Endodermal cell (in vitro differentiated cells): Measurements from ENCODE around the gene WDFY2. TPM values are rescaled to one million over a fixed set of nuclear protein-coding genes. Genes with fewer than 3 reads are reported as not detected.
A peak's percentile ranks its signal among the peaks of the same experiment; 100 is the strongest.

Source experiments
- DNase-seq: peaks from one replicate; pipeline ENCODE4 v3.0.0-alpha.2; 2017
- H3K27ac ChIP-seq: 2 replicates; pipeline ENCODE4 v1.5.1; 2013; ENCODE audit warnings: mild to moderate bottlenecking, low read depth, low read length, moderate library complexity
- H3K27me3 ChIP-seq: 2 replicates; pipeline ENCODE4 v1.6.1; 2013; ENCODE audit warnings: mild to moderate bottlenecking, low read length, moderate library complexity; ENCODE audit not compliant: insufficient read depth, control insufficient read depth, poor library complexity, severe bottlenecking
- H3K36me3 ChIP-seq: 2 replicates; pipeline ENCODE4 v1.7.0; 2013; ENCODE audit warnings: mild to moderate bottlenecking, low read length, moderate library complexity; ENCODE audit not compliant: control insufficient read depth, insufficient read depth
- H3K4me1 ChIP-seq: one replicate; pipeline ENCODE4 v1.7.0; 2013; ENCODE audit warnings: low read length; ENCODE audit not compliant: control insufficient read depth, insufficient read depth
- H3K4me3 ChIP-seq: 2 replicates; pipeline ENCODE4 v1.5.1; 2013; ENCODE audit warnings: mild to moderate bottlenecking, low read length, moderate library complexity
- H3K9ac ChIP-seq: 2 replicates; pipeline ENCODE4 v1.6.1; 2013; ENCODE audit warnings: mild to moderate bottlenecking, low read length, moderate library complexity; ENCODE audit not compliant: poor library complexity, severe bottlenecking; ENCODE audit errors: extremely low read depth
- H3K9me3 ChIP-seq: 2 replicates; pipeline ENCODE4 v1.6.1; 2013; ENCODE audit warnings: mild to moderate bottlenecking, low read length, moderate library complexity; ENCODE audit not compliant: control insufficient read depth
- H3K27ac Mint-ChIP-seq: 2 replicates; pipeline ENCODE4 v1.8.0; 2020; ENCODE audit warnings: mixed read lengths
- H3K27me3 Mint-ChIP-seq: 2 replicates; pipeline ENCODE4 v1.8.0; 2021; ENCODE audit warnings: mild to moderate bottlenecking, mixed read lengths; ENCODE audit not compliant: insufficient read depth
- H3K36me3 Mint-ChIP-seq: 2 replicates; pipeline ENCODE4 v1.8.0; 2020; ENCODE audit warnings: low read depth, mixed read lengths
- H3K4me1 Mint-ChIP-seq: 2 replicates; pipeline ENCODE4 v1.8.0; 2020; ENCODE audit warnings: mixed read lengths
- H3K4me3 Mint-ChIP-seq: 2 replicates; pipeline ENCODE4 v1.8.0; 2020; ENCODE audit warnings: mild to moderate bottlenecking, moderate library complexity, mixed read lengths
- H3K9me3 Mint-ChIP-seq: 2 replicates; pipeline ENCODE4 v1.8.0; 2020; ENCODE audit warnings: mild to moderate bottlenecking, mixed read lengths
- WGBS, 2 experiments: methylation state at CpG; one replicate each; pipeline versions ENCODE4 v1.1.5 to v1.1.7; 2013; ENCODE audit warnings: missing lambda C conversion rate in 2 of 2, mixed read lengths in 1 of 2; ENCODE audit not compliant: insufficient coverage in 1 of 2, insufficient read length in 1 of 2; 5-methylcytosine and 5-hydroxymethylcytosine counted together
- total RNA-seq, 2 donors: library from RNA; stranded (reverse); fragmentation: NEBNext Ultra II Directional in 1 of 2; extraction: Animal tissue kit (Norgen Biotek cat#: 25700) in 1 of 2; gene quantifications; 2 replicates in 1 of 2; 3 replicates in 1 of 2; pipeline ENCODE4 v1.2.1, GENCODE V29; 2021
- TF ChIP-seq, protein P1 (sequence below): fragments of 200-600 bp; sonication (generic); conservative IDR thresholded peaks from 2 replicates; pipeline ENCODE4 v1.5.0; 2021; ENCODE audit warnings: antibody characterized with exemption, mild to moderate bottlenecking

The WDFY2 gene
- total RNA-seq, 2 donors from 2014 or later = 20.6 to 28.0 TPM

DNA sequence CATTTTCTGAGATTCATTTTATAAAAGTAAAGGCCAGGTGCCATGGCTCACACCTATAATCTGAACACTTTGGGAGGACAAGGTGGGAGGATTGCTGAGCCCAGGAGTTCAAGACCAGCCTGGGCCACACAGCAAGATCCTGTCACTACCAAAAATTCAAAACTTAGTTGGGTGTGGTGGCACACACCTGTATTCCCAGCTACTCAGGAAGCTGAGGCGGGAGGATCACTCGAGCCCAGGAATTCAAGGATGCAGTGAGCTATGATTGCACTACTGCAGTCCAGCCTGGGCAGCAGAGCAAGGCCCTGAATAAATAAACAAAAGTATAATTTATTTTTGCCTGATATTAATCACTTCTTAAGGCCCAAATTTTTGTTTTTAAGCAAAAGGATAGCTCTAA is 179.2 kb downstream of the WDFY2 start:
- no peak overlapping the region for H3K27ac ChIP-seq
- DNase-seq = no peak
- TF ChIP-seq, protein P1, sequence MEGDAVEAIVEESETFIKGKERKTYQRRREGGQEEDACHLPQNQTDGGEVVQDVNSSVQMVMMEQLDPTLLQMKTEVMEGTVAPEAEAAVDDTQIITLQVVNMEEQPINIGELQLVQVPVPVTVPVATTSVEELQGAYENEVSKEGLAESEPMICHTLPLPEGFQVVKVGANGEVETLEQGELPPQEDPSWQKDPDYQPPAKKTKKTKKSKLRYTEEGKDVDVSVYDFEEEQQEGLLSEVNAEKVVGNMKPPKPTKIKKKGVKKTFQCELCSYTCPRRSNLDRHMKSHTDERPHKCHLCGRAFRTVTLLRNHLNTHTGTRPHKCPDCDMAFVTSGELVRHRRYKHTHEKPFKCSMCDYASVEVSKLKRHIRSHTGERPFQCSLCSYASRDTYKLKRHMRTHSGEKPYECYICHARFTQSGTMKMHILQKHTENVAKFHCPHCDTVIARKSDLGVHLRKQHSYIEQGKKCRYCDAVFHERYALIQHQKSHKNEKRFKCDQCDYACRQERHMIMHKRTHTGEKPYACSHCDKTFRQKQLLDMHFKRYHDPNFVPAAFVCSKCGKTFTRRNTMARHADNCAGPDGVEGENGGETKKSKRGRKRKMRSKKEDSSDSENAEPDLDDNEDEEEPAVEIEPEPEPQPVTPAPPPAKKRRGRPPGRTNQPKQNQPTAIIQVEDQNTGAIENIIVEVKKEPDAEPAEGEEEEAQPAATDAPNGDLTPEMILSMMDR = no peak
- H3K9me3 ChIP-seq = no peaks in the 10 kb centered on the region
- Mint-ChIP-seq H3K4me3 (no peak overlapping the region), H3K36me3 (peaks cover 24% of the 10 kb centered on the region), H3K4me1 (peaks cover under 1% of the 10 kb centered on the region), H3K27me3 (no peaks in the 10 kb centered on the region), H3K27ac (no peak overlapping the region), H3K9me3 (no peaks in the 10 kb centered on the region)
- no peaks in the 10 kb centered on the region for H3K4me1 ChIP-seq
- no peak overlapping the region for H3K9ac ChIP-seq
- peaks cover 23% of the 10 kb centered on the region for H3K36me3 ChIP-seq
- no peaks in the 10 kb centered on the region for H3K27me3 ChIP-seq
- H3K4me3 ChIP-seq = no peak overlapping the region
- 92 to 97% methylated on average over 2 of the region's 2 CpGs for WGBS, 2 experiments

DNA sequence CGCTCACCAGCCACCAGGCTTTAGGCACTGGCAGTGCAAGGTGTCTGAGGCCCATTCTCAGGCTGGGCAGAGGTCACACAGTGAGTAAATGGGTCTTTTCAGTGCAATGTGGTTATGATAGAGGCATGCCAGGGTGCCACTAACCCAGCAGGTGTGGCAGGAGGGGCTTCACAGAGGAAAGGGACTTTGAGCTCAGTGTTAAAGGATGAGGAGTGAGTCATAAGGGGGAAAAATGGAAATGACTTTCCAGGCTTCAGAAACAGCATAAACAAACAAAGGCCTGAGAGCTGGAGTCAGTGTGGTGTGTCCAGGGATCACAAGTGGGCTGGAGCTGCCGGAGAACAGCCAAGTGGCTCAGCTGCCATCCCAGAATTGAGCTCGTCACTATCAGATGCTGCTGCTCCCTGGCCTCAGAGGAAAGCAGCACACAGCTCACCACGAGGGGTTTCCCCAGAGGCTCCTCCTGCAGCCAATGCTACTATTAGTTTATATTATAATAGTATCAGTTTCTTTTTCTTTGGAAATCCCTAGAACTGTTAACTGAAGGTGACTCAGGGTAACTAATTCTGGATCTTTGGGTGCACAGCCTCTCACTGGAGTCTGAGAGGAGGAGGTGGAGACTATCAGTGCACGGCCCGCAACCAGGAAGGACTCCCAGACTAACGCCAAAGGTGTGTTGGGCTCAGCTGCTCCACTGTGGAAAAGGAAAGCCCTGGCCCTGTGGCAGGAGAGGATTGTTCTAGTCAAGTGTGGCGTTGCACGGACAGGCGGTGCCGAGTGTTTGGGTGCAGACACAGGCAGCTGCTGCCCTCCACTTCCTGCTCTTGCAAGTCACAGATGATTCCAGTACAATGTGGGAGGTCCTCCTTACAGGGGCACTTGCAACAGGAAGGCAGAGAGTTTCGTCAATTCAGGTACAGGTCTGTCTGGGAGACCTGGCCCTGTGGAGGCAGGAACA is 180.2 kb downstream of the WDFY2 start:
- DNase-seq = no peak
- H3K27ac ChIP-seq = peak overlapping the region; percentile 57
- no peaks in the 10 kb centered on the region for H3K27me3 Mint-ChIP-seq
- peaks cover 18% of the 10 kb centered on the region for H3K36me3 ChIP-seq
- no peaks in the 10 kb centered on the region for H3K9me3 Mint-ChIP-seq
- H3K4me1 ChIP-seq = no peaks in the 10 kb centered on the region
- no peaks in the 10 kb centered on the region for H3K27me3 ChIP-seq
- H3K36me3 Mint-ChIP-seq = peaks cover 24% of the 10 kb centered on the region
- H3K9ac ChIP-seq = no peak overlapping the region
- H3K4me3 ChIP-seq = no peak overlapping the region
- H3K9me3 ChIP-seq = no peaks in the 10 kb centered on the region
- 94 to 95% methylated on average over 9 to 12 of the region's 12 CpGs for WGBS, 2 experiments
- TF ChIP-seq, protein P1 = no peak
- no peak overlapping the region for H3K4me3 Mint-ChIP-seq
- H3K27ac Mint-ChIP-seq = peak overlapping the region; percentile 22
- peaks cover 3% of the 10 kb centered on the region for H3K4me1 Mint-ChIP-seq

DNA sequence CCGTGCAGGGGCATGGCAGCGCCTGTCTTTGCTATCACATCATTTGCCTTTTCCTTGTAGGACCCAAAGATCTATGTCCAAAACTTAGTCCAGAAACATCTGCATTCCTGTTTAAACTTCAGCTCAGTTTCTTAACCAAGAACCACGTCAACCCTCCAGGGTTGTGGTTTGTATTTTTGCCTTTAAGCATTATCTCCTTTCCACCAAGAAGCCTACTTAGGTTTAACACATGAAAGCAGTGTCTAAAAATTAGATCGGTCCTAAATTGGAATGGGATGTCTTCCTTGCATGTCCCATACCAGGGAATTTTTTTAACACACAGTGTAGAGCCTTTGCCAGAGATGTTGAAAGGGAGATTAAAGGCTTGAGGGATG is 180.9 kb downstream of the WDFY2 start:
- no peaks in the 10 kb centered on the region for H3K27me3 Mint-ChIP-seq
- TF ChIP-seq, protein P1 = no peak
- H3K27ac ChIP-seq = no peak overlapping the region
- peak overlapping the region; percentile 22 for H3K27ac Mint-ChIP-seq
- H3K36me3 Mint-ChIP-seq = peaks cover 22% of the 10 kb centered on the region
- no peak overlapping the region for H3K9ac ChIP-seq
- H3K27me3 ChIP-seq = no peaks in the 10 kb centered on the region
- no peak overlapping the region for H3K4me3 ChIP-seq
- DNase-seq = no peak
- WGBS, 2 experiments = 94 to 97% methylated on average over 3 to 4 of the region's 4 CpGs
- no peaks in the 10 kb centered on the region for H3K9me3 Mint-ChIP-seq
- H3K4me1 Mint-ChIP-seq = peaks cover 3% of the 10 kb centered on the region
- H3K4me3 Mint-ChIP-seq = no peak overlapping the region
- no peaks in the 10 kb centered on the region for H3K9me3 ChIP-seq
- H3K4me1 ChIP-seq = no peaks in the 10 kb centered on the region
- H3K36me3 ChIP-seq = peaks cover 16% of the 10 kb centered on the region
